Adrenal gland (tissue), 5 donors: Measurements from ENCODE around the gene THSD4.

Source experiments
- POLR2A ChIP-seq, 2 donors: fragments of 450-650 bp; IDR thresholded peaks; one replicate each; pipeline ENCODE4 v1.6.1; 2017; ENCODE audit warnings: antibody characterized with exemption in 2 of 2, mild to moderate bottlenecking in 2 of 2, moderate library complexity in 1 of 2
- TF ChIP-seq, protein P1 (sequence below), 6 experiments: fragments of 450-650 bp in 4 of 6; fragments of 200-600 bp in 2 of 6; sonication (generic) in 1 of 6; IDR thresholded peaks; 1 replicate in 5 of 6; 2 replicates in 1 of 6; pipeline versions ENCODE4 v1.5.1 to v1.8.0; 2016 to 2021; ENCODE audit warnings: antibody characterized with exemption in 6 of 6, mild to moderate bottlenecking in 2 of 6, moderate library complexity in 1 of 6
- donor health status: DM: no; HTN: no; CAD: no.

DNA sequence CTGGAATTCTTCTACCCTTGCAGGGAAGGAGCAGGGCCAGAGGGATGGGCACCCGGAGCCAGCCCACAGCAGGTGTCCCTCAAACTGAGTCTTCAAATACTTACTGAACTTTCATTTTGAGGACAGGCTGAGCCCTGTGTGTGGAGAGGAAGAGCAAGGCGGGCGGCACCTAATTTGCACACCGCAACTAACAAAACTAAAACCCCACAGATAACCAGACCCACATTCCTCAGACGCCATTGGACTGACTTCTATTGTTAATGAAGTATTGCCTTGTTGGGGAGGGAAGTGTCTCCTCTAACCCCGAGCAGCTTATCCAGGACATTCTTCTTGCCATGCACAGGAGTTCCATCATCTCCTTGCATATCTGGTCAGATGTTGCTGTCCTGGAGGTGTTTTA is 589.9 kb downstream of the THSD4 start:
- TF ChIP-seq, protein P1, sequence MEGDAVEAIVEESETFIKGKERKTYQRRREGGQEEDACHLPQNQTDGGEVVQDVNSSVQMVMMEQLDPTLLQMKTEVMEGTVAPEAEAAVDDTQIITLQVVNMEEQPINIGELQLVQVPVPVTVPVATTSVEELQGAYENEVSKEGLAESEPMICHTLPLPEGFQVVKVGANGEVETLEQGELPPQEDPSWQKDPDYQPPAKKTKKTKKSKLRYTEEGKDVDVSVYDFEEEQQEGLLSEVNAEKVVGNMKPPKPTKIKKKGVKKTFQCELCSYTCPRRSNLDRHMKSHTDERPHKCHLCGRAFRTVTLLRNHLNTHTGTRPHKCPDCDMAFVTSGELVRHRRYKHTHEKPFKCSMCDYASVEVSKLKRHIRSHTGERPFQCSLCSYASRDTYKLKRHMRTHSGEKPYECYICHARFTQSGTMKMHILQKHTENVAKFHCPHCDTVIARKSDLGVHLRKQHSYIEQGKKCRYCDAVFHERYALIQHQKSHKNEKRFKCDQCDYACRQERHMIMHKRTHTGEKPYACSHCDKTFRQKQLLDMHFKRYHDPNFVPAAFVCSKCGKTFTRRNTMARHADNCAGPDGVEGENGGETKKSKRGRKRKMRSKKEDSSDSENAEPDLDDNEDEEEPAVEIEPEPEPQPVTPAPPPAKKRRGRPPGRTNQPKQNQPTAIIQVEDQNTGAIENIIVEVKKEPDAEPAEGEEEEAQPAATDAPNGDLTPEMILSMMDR (IDR thresholded peaks at IDR 0.05) = no peak
- TF ChIP-seq POLR2A (IDR thresholded peaks at IDR 0.05) = no peak
